Ramos (cell line): Measurements from ENCODE around the gene SMPD2.

Experiments
- in situ Hi-C: fragments of 300-500 bp; cut with MboI; formaldehyde crosslinking; loops from one replicate; pipeline ENCODE4 v1.14.3; 2022; ENCODE audit warnings: low sequenced_read_pairs; ENCODE audit not compliant: unreplicated experiment

Gene SMPD2

GRCh38 chr6:109478841-109479624, 38.5 kb downstream of the SMPD2 start:
- in situ Hi-C loops: no loop called here

- in situ Hi-C loops: no loop called here
Observed at GRCh38 chr6:109480993-109481480, 40.5 kb downstream of the SMPD2 start.

- in situ Hi-C loops: no loop called here
Observed at GRCh38 chr6:109482905-109483734, 42.6 kb downstream of the SMPD2 start, which contains the start of gene ZBTB24. TSS of gene ZBTB24 (minus strand) at chr6:109483219. CDS start at chr6:109482026, 1,193 bp downstream.

GRCh38 chr6:109483735-109484057, 43.2 kb downstream of the SMPD2 start:
- in situ Hi-C loops: no loop called here

- in situ Hi-C loops: no loop called here
Observed at GRCh38 chr6:109484122-109484521, 43.6 kb downstream of the SMPD2 start.

GRCh38 chr6:109485266-109485935, 44.9 kb downstream of the SMPD2 start:
- in situ Hi-C loops: no loop called here

- in situ Hi-C loops: no loop called here
Observed at GRCh38 chr6:109486068-109486467, 45.5 kb downstream of the SMPD2 start.

GRCh38 chr6:109488001-109488400, 47.5 kb downstream of the SMPD2 start:
- in situ Hi-C loops: no loop called here

GRCh38 chr6:109490713-109491112, 50.2 kb downstream of the SMPD2 start:
- in situ Hi-C loops: no loop called here

- in situ Hi-C loops: no loop called here
Observed at GRCh38 chr6:109491207-109491938, 50.8 kb downstream of the SMPD2 start.
